Measurements from ENCODE around the gene LRMDA. TPM values are rescaled to one million over a fixed set of nuclear protein-coding genes. Genes with fewer than 3 reads are reported as not detected.

Gene LRMDA
- polyA plus RNA-seq, 2 of the 4 experiments (the other 2 are of a cell fraction) = 4.6 to 5.2 TPM

DNA sequence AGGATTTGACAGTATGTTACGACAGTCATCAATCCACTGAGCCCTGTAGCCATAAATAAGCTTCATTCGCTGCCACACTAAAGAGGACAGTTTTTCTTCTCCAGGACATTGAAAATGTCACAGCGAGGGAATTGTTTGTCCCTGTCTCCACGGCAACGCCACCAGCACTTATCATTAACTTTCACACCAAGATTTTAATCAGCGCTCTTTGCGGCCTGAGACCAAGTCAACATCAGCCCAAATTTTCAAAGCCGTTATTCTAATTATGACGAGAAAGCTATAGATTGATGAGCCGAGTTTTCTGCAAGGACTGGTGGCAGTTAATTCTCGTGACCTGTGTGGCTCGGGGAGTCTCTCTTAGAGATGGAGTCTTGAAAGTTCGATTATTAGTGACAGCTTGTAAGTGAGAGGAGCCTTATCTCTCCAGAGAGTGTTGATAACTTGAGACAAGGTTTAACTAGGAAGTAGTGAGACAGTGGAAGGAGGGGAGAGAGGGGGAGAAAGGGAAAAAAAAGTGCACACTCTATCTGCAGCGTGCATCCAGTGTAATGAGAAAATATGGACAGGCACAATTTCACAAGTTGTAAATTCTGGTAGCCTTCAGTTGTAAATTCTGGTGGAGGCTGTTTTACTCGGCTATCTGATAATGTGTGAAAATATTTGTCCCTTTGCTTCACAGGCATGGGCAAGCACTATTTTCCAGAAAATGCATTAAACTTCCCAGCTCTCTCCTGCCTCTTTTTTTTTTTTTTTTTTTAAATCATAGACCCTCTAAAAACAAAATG, 473.3 kb downstream of the LRMDA start:
- no peak overlapping the region for H3K4me3 ChIP-seq

DNA sequence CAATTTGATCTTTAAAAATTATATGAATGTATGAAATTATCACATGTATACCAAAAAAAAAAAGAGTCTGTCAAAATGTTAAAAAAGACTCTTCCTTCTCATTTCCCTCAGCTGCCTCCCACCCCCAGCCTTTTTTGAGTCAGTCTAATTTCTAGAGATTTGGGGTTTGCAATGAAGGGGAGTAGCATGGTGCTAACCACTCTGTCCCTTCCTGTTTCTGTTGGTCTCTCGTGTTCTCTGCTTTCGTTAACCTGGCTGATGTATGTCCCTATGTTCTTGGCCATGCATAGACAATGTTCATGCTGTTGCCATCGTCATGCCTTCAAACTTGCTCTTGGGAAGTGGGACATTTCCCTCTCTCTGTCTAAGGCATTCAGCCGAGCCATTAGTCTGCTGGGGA, 474.1 kb downstream of the LRMDA start:
- ChIA-PET POLR2A (no interaction called here), CTCF (interaction anchor here (0.6 to 2.4 kb wide), 4 partner anchors 131 to 642 kb away, joined by 3 to 12 read pairs (median 3); partner anchors contain the start of gene ZNF503)
- WGBS (ENCODE audit: missing lambda C conversion rate) = 44% methylated on average over 4 of the region's 4 CpGs
- no peak overlapping the region for H3K4me2 ChIP-seq
- H3K9me3 ChIP-seq = no peaks in the 10 kb centered on the region
- FAIRE-seq = no peak
- TF ChIP-seq FOSB (CRISPR knock-in tag; IDR thresholded peaks at IDR 0.05) (no peak), JUN (IDR thresholded peaks at IDR 0.05) (no peak), JUNB (IDR thresholded peaks at IDR 0.05) (no peak), SREBF2 (IDR thresholded peaks at IDR 0.05) (no peak), BHLHE40 (IDR thresholded peaks at IDR 0.05; ENCODE audit: low read depth, low read length) (no peak), RFX5 (IDR thresholded peaks at IDR 0.05) (no peak), EHF (CRISPR knock-in tag; IDR thresholded peaks at IDR 0.05) (no peak), CHD4 (IDR thresholded peaks at IDR 0.05; ENCODE audit: borderline replicate concordance) (no peak), EHMT2 (IDR thresholded peaks at IDR 0.05; ENCODE audit: low read depth) (no peak), HEYL (CRISPR knock-in tag; IDR thresholded peaks at IDR 0.05) (no peak), HDAC2 (IDR thresholded peaks at IDR 0.05) (no peak), MAZ (IDR thresholded peaks at IDR 0.05; ENCODE audit: borderline replicate concordance, low read depth, low read length) (no peak), ZSCAN20 (CRISPR knock-in tag; IDR thresholded peaks at IDR 0.05) (no peak)
- TF ChIP-seq, protein P1, sequence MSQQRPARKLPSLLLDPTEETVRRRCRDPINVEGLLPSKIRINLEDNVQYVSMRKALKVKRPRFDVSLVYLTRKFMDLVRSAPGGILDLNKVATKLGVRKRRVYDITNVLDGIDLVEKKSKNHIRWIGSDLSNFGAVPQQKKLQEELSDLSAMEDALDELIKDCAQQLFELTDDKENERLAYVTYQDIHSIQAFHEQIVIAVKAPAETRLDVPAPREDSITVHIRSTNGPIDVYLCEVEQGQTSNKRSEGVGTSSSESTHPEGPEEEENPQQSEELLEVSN (IDR thresholded peaks at IDR 0.05; ENCODE audit: borderline replicate concordance, low read depth) = no peak
- no peak for ATAC-seq
- H3K4me3 ChIP-seq = no peak overlapping the region
- DNase-seq (ENCODE audit: low read depth in 1 of 2, low spot score in 1 of 2) = no peak
- H3K4me1 ChIP-seq = no peaks in the 10 kb centered on the region
- no peak overlapping the region for H3K27ac ChIP-seq

More for the DNA sequence above, 473.3 kb downstream of the LRMDA start:
- Histone ChIP-seq H3K27ac (no peak overlapping the region), H3K9me3 (no peaks in the 10 kb centered on the region), H3K4me1 (no peaks in the 10 kb centered on the region), H3K4me2 (no peak overlapping the region)
- ATAC-seq (no peak), FAIRE-seq (no peak), DNase-seq (ENCODE audit: low read depth in 1 of 2, low spot score in 1 of 2) (no peak)
- ChIA-PET CTCF (interaction anchor here (0.6 to 1.7 kb wide), 5 partner anchors 13 to 643 kb away, joined by 3 to 4 read pairs (median 3); no protein-coding TSS in a partner anchor), POLR2A (no interaction called here)
- 62% methylated on average over 15 of the region's 15 CpGs for WGBS (ENCODE audit: missing lambda C conversion rate)
- TF ChIP-seq MYC (IDR thresholded peaks at IDR 0.05; ENCODE audit: borderline replicate concordance, low read length) (no peak), ZC3H11A (IDR thresholded peaks at IDR 0.05) (no peak), CBX8 (IDR thresholded peaks at IDR 0.05) (no peak), NR3C1 (IDR thresholded peaks at IDR 0.05) (no peak), CBX2 (IDR thresholded peaks at IDR 0.05; ENCODE audit: borderline replicate concordance, low read depth) (no peak), PHF8 (IDR thresholded peaks at IDR 0.05; ENCODE audit: borderline replicate concordance, low read depth) (no peak)
- TF ChIP-seq, protein P2, sequence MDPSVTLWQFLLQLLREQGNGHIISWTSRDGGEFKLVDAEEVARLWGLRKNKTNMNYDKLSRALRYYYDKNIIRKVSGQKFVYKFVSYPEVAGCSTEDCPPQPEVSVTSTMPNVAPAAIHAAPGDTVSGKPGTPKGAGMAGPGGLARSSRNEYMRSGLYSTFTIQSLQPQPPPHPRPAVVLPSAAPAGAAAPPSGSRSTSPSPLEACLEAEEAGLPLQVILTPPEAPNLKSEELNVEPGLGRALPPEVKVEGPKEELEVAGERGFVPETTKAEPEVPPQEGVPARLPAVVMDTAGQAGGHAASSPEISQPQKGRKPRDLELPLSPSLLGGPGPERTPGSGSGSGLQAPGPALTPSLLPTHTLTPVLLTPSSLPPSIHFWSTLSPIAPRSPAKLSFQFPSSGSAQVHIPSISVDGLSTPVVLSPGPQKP (IDR thresholded peaks at IDR 0.05; ENCODE audit: low read depth, low read length) = no peak
- TF ChIP-seq, protein P3, sequence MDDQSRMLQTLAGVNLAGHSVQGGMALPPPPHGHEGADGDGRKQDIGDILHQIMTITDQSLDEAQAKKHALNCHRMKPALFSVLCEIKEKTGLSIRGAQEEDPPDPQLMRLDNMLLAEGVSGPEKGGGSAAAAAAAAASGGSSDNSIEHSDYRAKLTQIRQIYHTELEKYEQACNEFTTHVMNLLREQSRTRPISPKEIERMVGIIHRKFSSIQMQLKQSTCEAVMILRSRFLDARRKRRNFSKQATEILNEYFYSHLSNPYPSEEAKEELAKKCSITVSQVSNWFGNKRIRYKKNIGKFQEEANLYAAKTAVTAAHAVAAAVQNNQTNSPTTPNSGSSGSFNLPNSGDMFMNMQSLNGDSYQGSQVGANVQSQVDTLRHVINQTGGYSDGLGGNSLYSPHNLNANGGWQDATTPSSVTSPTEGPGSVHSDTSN (IDR thresholded peaks at IDR 0.05) = no peak
- TF ChIP-seq, protein P4, sequence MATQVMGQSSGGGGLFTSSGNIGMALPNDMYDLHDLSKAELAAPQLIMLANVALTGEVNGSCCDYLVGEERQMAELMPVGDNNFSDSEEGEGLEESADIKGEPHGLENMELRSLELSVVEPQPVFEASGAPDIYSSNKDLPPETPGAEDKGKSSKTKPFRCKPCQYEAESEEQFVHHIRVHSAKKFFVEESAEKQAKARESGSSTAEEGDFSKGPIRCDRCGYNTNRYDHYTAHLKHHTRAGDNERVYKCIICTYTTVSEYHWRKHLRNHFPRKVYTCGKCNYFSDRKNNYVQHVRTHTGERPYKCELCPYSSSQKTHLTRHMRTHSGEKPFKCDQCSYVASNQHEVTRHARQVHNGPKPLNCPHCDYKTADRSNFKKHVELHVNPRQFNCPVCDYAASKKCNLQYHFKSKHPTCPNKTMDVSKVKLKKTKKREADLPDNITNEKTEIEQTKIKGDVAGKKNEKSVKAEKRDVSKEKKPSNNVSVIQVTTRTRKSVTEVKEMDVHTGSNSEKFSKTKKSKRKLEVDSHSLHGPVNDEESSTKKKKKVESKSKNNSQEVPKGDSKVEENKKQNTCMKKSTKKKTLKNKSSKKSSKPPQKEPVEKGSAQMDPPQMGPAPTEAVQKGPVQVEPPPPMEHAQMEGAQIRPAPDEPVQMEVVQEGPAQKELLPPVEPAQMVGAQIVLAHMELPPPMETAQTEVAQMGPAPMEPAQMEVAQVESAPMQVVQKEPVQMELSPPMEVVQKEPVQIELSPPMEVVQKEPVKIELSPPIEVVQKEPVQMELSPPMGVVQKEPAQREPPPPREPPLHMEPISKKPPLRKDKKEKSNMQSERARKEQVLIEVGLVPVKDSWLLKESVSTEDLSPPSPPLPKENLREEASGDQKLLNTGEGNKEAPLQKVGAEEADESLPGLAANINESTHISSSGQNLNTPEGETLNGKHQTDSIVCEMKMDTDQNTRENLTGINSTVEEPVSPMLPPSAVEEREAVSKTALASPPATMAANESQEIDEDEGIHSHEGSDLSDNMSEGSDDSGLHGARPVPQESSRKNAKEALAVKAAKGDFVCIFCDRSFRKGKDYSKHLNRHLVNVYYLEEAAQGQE (IDR thresholded peaks at IDR 0.05) = no peak
- TF ChIP-seq, protein P5, sequence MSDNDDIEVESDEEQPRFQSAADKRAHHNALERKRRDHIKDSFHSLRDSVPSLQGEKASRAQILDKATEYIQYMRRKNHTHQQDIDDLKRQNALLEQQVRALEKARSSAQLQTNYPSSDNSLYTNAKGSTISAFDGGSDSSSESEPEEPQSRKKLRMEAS (IDR thresholded peaks at IDR 0.05) = no peak
- TF ChIP-seq, protein P6, sequence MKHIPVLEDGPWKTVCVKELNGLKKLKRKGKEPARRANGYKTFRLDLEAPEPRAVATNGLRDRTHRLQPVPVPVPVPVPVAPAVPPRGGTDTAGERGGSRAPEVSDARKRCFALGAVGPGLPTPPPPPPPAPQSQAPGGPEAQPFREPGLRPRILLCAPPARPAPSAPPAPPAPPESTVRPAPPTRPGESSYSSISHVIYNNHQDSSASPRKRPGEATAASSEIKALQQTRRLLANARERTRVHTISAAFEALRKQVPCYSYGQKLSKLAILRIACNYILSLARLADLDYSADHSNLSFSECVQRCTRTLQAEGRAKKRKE (CRISPR knock-in tag; IDR thresholded peaks at IDR 0.05; ENCODE audit: low read depth) = no peak

Data from A549 (cell line).